HG02840 (cell line): Measurements from ENCODE around the gene KIT.

Source experiments
- ATAC-seq: cut with Tn5 transposase; IDR thresholded peaks from one replicate; pipeline ENCODE4 v1.9.1; 2021; ENCODE audit warnings: mild to moderate bottlenecking, moderate library complexity, moderate number of reproducible peaks; ENCODE audit not compliant: unreplicated experiment, low FRiP score

The KIT gene

DNA sequence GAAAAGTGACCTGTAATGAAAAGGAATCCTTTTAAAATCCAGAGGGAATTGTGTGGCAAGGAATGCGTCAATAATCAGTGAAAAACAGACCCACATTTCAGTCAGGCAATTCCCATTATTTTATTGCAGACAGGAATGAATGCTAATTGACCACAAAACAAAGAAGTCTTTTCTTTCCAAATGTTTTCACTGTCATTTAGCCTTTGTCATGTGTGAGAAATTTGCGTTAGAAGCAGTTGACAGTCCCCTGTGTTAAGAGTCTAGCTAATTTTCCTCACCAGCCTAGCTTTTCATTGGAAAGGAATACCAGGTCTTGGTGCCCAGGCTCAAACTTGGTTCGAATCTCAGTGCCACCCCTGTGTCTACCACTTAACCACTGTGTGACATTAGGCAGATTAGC lies 83.4 kb downstream of the KIT start:
- ATAC-seq: no peak

DNA sequence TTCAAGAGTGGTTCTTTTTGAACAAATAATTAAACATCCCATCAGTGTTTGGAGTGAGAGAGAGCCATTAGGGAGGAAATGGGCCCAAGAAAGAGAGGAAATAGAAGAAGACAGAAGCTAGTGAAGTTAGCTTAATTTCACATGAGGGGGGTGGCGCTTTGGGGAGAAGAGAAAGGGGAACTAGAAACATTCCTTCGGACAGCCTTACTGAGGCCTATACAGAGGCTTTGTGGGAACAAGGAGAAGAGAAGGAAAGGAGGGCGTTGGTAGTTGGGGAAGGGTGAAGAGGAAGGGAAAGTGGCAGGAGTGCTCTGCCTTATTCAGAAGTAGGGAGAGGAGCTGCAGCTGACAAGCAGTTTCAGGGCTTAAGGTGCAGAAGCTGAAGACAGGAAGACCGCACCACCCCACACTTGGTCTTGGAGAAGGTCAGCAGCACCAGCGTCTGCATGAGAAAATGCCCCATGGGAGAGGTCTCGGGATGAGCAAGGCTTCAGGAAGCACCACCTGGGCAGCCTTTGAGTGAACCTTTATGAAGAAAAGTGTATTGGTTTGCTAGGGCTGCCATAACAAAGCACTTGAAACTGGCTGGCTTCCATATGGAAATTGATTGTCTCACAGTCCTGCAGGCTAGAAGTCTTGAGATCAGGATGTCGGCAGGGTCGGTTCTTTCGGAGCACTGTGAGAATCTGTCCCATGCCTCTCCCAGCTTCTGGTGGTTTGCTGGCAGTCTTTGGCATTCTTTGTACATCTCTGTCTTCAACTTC lies 85.1 kb downstream of the KIT start:
- no peak for ATAC-seq

DNA sequence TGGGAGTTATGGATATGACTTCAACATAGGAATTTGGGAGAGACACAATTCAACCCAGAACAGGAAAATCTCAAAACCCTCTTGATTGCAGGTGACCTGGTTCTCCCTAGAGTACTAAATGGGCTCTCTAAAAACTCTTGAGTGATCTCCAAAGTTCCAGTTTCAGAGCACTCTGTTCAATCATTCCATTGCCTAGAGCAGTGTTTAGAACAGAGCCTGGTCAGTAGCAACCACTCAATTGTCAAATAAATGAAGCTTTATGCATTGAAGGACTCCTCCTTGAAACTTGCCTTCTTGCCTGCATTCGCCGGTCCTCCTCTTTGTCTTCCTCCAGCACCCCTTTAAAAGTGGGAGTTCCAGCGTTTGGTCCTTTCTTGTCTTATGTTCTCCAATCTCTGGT lies 85.8 kb downstream of the KIT start:
- no peak for ATAC-seq

DNA sequence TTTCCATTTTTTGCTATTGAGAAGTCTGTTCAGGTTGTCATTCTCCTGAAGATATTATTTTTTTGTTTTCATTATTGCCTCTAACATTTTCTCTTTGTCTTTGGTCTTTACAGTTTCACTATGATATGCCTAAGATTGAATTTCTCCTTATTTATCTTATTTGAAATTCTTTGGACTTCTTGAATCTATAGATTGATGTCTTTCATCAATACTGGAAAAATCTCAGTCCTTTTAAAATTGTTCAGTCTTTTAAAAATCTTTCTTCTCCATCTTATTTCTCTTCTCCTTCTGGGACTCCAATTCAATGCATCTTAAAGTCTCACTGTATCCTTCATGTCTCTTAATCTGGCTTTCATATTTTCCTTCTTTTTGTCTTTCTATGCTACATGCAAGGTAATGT lies 86.7 kb downstream of the KIT start:
- ATAC-seq: no peak

DNA sequence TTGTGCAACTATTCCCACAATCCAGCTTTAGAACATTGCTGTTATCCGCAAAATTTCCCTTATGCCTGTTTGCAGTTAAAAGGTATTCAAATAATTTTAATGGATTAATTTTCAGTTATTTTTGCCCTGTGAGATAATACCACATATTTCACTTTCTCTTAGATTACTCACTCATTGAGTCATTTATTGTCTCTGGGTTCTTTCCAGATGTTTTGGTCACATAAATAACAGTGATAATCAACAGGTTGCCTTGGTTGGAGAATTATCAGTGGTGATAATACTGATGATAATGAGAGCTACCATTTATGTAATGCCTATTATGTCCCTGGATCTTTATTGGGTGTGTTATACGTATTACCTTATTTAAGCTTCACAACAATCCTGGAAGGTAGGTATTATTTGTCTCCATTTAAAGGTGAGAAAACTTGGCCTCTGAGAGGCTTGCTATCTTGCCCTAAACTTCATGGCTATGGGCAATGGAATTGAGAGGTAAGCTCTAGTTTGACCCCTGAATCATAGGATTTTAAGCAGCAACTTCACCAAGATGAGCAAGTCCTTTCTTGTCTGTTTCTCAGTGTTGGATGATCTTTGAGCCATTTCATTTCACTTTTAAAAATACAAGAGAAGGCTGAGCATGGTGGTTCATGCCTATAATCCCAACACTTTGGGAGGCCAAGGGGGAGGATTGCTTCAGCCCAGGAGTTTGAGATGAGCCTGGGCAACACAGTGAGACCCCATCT lies 87.4 kb downstream of the KIT start:
- ATAC-seq: no peak

DNA sequence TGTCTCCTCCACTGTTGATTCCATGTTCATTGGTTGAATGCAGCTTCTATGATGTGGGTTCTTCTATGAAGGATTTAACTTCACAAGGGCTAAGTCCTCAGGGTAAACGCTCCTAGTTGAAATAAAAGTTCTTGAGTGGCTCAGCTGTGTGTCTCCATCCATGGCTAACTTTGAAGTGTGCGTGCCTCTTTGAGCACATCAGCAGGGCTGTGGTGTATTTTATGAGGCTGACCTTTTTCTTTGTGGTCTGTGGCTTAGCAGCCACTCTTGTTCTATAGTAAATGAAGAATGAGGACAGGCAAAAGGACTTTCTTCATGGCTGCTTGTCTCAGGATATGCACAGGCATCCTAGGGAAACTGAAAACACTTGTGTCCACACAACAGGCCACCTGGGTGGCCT lies 88.5 kb downstream of the KIT start:
- no peak for ATAC-seq

DNA sequence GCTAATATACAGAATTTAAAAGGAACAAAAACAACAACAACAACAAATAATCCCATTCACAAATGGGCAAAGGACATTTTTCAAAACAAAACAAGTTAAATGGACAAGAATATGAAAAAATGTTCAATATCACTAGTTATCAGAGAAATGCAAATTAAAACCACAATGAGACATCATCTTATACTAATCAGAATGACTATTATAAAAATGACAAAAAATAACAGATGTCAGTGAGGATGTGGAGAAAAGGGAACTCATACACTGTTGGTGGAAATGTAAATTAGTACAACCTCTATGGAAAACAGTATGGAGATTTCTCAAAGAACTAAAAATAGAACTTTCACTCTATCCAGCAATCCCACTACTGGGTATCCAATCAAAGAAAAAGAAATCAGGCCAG lies 92.6 kb downstream of the KIT start:
- no peak for ATAC-seq

DNA sequence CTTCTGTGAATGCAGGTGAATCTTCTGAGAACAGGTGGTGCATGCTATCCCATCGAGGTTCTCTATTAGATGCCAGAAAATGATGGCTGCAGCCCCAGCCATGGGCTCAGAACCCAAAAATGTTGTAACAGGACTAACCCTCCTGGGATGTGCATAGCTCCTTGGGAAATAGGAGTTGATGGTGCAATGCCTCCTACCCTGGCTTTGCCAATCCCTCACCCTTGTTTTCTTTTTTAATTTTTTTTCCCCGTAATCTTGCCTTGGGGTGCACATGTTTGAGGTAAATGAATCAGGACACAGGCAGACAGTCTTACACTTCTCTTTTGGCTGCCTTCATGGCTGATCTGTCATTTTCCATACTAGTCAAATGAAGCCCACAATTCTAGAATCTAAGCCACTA lies 96.6 kb downstream of the KIT start:
- ATAC-seq: no peak

DNA sequence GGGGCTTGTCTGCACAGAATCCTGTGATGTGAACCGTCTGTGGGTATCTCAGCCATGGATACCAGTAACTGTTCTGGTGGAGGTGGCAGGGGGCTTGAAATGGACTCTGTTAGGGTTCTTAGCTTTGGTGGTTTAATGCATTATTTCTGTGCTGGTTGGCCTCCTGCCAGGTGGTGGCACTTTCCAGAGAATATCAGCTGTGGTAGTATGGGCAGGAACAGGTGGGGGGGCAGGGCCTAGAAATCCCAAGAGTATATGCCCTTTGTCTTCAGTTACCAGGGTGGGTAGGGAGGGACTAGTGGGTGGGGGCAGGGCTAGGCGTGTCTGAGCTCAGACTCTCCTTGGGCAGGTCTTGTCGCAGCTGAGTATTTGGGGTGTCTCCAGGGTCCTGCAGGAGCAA lies 106.7 kb downstream of the KIT start:
- ATAC-seq: no peak

DNA sequence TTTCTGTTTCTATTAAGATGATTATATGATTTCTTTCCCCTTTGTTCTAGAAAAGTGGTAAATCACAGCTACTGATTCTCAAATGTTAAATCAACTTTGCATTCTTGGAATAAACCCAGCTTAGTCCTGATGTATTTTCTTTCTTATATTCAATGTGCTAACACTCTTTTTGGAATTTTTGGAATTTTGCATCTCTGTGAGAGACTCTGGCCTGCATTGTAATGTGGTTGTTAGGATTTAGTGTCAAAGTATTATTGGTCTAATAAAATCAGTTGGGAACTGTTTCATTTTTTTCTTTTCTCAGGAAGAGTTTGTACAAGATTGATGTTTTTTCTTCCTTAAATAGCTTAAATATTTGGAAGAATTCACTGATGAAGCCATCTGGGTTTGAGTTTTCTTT lies 109.6 kb downstream of the KIT start:
- no peak for ATAC-seq

DNA sequence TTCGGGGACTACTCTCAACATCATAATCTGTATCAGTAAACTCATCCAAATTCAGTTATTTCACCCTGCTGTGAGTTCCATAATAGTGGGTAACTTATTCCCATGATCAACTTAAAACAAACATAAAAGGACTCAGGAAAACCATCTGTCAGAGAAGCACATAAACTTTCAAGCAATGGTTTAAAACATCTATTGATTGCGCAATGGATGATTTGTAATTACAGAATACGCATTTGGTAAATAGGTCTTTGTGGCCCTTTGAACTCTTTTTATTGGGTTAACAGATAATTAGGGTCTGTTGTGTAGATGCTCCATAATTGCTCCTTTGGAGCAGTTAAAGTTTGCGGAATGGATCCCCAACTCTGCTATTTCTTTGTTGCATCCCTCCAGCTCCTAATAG lies 115.3 kb downstream of the KIT start:
- no peak for ATAC-seq

DNA sequence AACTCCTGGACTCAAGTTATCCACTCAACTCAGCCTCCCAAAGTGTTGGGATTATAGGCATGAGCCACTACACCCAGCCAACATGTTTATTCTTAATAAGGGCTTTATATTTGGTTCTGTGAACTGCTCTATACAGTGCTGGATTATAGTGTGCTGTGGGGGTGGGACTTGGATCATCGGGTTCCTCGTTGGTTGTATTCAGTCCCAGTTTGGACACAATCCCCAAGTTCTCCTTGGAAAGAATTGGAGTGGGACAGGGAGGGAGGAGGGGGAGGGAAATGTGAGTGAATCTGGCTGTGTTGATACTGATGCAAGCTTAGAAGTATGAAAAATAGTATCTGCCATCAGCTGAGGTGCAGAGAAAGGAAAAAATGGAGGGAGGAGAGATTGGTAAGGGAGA lies 121.3 kb downstream of the KIT start:
- no peak for ATAC-seq

DNA sequence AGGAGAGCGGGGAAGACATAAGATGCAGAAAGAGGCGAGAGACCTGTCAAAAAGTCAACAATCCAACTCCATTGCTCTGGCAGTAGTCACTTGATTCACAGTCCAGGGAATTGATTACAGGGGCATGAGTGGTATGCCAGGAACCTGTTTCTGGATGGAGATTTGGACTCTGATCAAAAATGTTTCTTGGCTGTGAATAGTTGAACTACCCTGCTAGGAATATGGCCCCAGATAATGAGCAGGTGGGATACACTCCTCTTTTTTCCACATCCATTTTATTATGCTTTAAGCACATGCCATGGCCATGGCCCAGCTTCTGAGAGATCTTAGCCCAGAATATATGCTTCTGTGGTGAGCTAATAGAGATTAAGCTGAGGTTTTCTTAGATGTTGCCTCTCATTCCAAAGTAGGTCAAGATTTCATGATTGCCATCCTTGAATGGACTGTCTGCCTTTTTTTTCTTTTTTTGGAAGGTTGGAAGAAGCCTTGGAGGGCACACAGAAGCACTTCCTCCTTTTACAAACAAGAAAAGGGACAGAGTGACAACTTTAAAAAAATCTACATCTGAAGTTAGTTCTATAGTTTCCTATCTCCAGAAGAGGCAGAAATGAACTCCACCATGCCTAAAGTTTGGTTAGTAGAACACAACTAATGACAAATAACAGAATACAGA lies 121.9 kb downstream of the KIT start:
- ATAC-seq: no peak

DNA sequence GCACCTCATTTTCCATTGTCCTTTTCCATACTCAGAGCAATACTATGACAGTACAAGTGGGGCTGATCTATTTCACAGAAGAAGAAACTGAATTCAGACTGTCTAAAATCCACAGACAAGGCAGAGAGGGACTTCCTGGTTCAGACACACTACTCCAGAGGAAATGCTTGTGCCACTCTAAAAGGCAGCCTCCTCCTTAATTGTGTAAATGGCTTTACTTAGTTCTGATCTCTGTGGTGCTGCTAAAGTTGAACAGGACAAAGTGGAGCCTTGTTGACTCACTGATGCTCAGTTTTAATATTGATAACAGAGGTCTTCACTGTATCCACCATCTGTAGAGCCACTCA lies 122.4 kb downstream of the KIT start:
- ATAC-seq: no peak

DNA sequence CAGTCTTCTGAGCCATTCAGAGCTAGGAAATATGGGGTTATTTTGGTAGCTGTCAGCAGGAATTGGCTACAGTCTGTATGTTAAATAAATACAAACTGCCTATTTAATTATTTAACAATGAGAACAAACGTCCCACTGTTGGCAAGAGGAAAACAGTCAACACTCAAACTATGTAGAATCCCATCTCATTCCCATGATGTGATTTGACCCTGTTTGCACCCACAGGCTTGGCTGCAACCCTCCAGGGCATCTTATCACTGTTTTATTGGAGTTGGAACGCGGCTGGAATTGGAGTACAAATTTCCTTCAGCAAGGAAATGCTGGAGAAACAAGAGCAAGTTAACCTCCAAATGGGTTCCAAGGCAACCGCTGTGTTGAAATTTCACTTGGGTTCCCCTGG lies 124.0 kb downstream of the KIT start:
- no peak for ATAC-seq

DNA sequence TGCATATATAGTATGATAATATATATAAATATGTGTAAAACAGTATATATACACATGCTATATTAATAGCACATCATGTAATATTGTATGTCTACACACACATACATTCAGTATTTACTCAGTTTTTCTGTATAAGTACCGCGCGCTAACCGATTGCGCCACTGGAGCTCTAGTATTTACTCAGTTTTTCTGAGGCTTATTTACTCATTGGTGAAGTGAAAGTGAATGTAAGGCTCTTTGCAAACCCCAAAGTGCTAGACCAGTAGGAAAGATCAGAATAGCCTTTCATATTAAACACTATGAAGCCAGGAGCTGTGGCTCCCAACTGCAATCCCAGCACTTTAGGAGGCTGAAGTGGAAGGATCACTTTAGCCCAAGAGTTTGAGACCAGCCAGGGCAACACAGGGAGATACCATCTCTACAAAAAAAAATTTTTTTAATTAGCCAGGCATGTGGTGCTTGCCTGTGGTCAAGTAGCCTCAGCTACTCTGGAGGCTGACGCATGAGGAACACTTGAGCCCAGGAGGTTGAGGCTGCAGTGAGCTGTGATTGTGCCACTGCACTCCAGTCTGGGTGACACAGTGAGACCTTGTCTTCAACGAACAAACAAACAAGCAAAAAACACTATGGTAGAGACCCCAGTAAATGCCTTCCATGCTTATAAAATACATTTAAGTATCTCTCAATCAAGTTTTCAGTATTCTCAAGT lies 125.8 kb downstream of the KIT start:
- no peak for ATAC-seq

DNA sequence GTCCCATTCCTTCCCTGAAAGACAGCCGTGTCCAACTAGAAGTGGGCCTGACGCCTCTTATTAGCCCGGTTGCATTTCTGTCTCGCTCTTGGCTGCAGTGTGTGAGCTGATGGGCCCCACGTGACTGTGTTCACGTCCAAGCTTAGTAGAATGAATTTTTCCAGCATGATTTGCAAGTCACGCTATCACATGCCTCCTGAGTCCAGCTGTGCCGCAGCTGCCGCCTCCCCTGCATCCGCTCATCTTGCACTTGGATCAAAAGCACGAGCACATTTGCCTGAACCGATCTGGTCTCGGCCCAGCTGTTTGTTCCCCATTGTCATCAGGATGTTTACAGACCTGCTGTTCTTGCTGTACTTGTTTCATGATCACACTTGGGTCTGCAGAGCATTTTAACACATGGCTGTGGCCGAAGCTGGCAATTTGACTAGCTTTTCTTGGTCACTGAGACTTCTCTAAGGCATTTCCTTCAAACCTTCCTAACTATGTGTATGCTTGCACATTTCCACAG lies 126.5 kb downstream of the KIT start:
- no peak for ATAC-seq
